ENCODE data around the gene MIER2.

The MIER2 gene

GRCh38 chr19:377801-378581 is 33.4 kb upstream of the MIER2 start:
- DNase-seq: no peak

GRCh38 chr19:376111-376470 is 31.5 kb upstream of the MIER2 start:
- no peak for DNase-seq

- DNase-seq: no peak
These were observed 31.0 kb upstream of the MIER2 start for GRCh38 chr19:375395-376110.

- no peak for DNase-seq
These were observed 30.3 kb upstream of the MIER2 start for GRCh38 chr19:374886-375235.

- no peak for DNase-seq
These were observed 29.7 kb upstream of the MIER2 start for GRCh38 chr19:374183-374885.

- no peak for DNase-seq
These were observed 29.0 kb upstream of the MIER2 start for GRCh38 chr19:373391-374182.

GRCh38 chr19:372306-372890 is 27.8 kb upstream of the MIER2 start:
- no peak for DNase-seq

- no peak for DNase-seq
These were observed 27.0 kb upstream of the MIER2 start for GRCh38 chr19:371501-372168.

- DNase-seq: no peak
These were observed 26.2 kb upstream of the MIER2 start for GRCh38 chr19:370641-371330.

- no peak for DNase-seq
These were observed 25.3 kb upstream of the MIER2 start for GRCh38 chr19:369876-370275.

GRCh38 chr19:369256-369655 is 24.7 kb upstream of the MIER2 start:
- no peak for DNase-seq

GRCh38 chr19:368630-369024 is 24.0 kb upstream of the MIER2 start:
- no peak for DNase-seq

- no peak for DNase-seq
These were observed 23.5 kb upstream of the MIER2 start for GRCh38 chr19:367963-368629.

- DNase-seq: no peak
These were observed 23.0 kb upstream of the MIER2 start for GRCh38 chr19:367561-367960.

GRCh38 chr19:366951-367350 is 22.4 kb upstream of the MIER2 start:
- DNase-seq: no peak

- no peak for DNase-seq
These were observed 21.7 kb upstream of the MIER2 start for GRCh38 chr19:366205-366783.

GRCh38 chr19:364496-365287 is 20.1 kb upstream of the MIER2 start:
- DNase-seq: no peak

GRCh38 chr19:362683-363082 is 18.1 kb upstream of the MIER2 start:
- DNase-seq: no peak

- no peak for DNase-seq
These were observed 17.6 kb upstream of the MIER2 start for GRCh38 chr19:362154-362553.

- no peak for DNase-seq
These were observed 15.0 kb upstream of the MIER2 start for GRCh38 chr19:359653-359925.

Measured in activated T-cell treated with anti-CD3 and anti-CD28 coated beads for 4 hours (primary cell).